NCI-H510A treated with DMSO at 0.1 percent for 48 hours (cell line): Measurements from ENCODE around the gene C6orf136.

Experiments used
- DNase-seq: peaks from one replicate; lab custom pipeline; 2025; lab: John Stamatoyannopoulos, UW

The C6orf136 gene

GRCh38 chr6:30615219-30615957, 31.5 kb upstream of the C6orf136 start:
- DNase-seq: peak; percentile 86

DNA sequence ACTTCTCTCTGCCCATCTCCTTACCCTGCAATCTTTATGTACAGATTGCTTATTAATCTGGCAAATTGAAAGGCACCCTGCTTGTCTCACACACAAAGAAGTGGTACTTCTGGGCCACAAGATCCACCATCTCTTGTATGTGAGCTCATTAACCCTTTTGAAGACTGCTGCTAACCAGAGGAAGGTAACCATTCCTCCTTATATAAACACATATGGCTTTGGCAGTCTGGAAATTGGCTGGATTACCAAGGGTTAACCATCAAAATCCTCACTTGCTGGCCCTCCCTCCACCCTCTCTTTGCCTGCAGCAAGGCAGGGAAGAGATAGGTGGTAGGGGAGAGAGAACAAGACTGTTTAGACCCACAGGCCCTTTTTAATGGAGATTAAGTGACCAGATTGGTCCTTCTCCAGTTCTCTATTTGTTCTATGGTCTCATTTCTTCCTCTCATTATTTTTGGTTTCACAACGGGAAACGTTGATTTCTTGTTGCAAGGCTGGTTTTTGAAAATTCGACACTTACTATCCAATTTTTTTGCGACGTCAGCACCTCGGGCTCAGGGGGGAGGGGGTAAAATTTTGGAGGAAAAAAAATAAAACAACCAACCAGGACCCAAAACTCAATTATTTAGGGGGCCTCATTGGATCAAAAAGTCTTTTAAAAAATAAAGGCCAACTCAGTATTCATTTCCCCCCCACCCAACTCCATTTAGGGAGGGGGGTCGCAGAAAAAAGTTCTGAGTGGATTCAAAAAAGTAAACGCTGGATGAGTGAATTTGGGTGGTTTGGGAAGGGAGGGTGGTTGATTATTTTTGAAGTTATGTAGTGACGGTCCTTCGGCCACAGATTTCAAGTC, 30.7 kb upstream of the C6orf136 start:
- DNase-seq: peak; percentile 66

DNA sequence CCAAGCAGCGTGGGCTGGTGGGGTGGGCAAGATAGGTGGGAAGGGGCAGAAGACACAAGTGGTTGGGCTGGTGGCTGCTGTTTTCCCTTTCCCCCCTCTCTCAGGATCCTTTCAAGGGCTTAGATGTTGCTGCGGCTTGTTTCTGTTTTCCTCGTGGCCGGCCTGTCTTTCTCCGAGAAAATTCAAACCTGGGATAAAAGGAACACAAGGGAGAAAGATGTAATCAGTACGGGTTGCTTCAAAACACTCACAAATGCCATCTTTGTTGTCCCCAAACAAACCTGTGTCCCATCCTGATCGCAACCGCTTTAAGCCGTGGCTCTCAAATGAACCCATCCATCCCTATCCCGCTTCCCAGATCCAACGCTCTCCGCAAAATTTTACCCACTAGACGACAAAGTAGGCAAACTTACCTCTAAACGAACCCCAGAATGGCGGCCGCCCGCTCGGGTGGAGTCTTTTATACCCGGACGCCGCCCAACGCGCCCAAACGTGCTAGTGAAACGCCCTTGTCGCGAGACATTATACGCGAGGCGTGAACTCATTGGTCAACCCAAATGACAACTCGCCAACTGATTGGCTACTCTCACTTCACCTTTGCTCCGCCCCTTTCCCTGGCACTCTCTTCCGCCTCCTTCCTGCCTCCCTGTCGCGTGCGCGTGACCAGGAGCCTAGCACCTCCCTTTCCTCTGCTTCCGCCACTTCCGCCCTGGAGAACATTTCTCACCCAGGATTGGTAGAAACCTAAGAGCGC, 29.9 kb upstream of the C6orf136 start, which contains the start of gene PPP1R10:
TSS of gene PPP1R10 (minus strand) at position 433 of the 754 bp plus-strand sequence. CDS start 7,299 bp downstream, outside the sequence.
- peak; percentile 99 for DNase-seq

- peak; percentile 99 for DNase-seq
These were observed 29.2 kb upstream of the C6orf136 start, which contains the start of gene MRPS18B for GRCh38 chr6:30617565-30618269. MRPS18B (plus strand) TSS chr6:30617840; CDS start chr6:30617866, 26 bp downstream.

DNA sequence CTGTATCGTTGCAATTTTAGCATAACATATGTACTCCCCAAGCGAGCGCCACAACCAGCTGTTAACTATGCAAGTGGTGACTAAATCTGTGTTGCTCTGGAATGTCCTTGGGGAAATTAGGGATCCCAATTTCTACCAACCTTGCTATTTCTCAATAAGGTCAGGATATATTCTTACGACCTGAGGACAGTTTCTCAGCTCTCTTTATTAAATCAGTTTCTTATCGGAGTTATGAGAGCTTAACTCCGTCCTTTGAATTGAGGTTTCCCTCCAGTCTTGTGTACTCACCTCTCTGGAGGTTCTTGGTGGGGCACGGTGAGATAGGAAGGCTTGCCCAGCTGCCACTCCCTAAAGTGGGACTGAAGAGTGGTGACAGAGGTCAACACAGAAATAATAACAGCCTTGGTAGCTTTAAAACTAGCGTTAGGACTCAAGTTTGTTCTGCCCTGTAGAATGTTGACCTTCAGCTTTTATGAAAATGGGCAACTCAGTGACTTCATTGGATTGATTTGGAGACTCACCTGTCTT, 28.6 kb upstream of the C6orf136 start:
- DNase-seq: no peak

DNA sequence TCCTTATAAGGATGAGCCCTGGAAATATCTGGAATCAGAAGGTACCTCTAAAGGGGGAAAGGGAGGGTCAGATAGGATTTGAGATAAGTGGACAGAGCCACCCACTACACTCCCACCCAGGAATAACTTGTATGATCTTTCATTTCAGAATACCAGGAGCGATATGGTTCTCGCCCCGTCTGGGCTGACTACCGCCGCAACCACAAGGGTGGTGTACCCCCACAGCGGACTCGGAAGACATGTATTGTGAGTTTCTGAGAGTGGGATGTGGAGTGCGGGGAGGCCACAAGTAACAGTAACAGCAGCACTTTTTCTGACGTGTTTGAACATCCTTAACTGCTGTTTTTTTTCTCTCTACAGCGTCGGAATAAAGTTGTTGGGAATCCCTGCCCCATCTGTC, 27.4 kb upstream of the C6orf136 start:
- DNase-seq: no peak

- no peak for DNase-seq
These were observed 21.4 kb upstream of the C6orf136 start for GRCh38 chr6:30625511-30625910.

DNA sequence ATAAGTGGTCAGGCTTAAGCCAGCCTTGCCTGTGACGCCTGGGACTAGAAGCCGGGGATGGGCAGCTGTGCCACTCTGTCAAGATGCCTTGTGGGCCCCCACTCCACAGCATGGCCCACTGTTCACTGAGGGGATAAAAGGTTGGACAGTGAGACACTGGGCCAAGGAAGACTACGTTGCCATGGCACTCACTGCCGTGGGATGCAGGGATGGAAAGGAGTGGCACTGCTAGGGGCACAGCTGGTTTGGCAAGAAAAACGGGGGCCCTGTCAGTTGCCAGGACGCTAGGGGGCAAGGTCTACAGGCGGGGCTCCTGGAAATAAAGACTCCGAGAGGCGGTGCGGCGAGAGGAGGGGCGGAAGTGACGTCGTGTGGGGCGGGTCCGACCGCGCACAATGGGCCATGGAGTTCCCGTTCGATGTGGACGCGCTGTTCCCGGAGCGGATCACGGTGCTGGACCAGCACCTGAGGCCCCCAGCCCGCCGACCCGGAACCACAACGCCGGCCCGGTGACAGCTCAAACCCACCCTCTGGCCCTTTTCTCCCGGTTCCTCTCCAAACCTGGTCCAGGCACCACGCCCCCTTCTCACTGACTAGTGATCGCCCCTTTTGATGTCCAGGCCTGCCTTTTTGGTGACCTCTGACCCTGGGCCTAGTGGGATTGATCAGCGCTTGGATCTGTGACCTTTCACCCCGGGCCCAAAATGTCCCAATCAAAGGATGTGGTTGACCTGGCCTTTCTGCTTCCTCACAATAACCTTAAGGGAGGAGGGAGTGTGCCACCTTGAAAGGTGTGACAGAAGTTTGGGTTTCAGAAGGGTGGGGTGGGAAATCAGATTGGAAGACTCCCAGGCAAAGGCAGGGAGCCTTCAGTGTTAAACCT, 20.2 kb upstream of the C6orf136 start, which contains the start of gene ATAT1:
TSS of gene ATAT1 (plus strand) at position 391 of the 883 bp plus-strand sequence.
- peak; percentile 78 for DNase-seq

DNA sequence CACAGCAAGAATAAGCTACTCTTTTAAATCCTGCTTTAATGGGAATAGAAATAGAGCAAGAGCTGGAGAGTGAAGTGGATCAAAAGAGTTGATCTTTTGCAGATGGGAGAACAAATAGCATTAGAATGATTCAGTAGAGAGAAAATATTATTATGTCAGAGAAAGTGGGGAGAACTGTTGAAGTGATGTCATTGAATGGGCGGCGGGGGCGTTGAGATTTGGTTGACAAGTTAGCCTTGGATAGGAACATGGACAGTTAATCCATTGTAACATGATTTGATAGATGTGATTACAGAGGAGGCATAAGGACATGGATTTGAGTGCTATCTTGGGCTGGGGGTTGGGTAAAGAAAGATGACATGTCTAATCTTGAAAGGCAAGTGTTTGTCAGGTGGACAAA, 11.1 kb upstream of the C6orf136 start:
- DNase-seq: no peak

GRCh38 chr6:30640481-30640880, 6.5 kb upstream of the C6orf136 start:
- DNase-seq: no peak

- no peak for DNase-seq
These were observed 5.9 kb upstream of the C6orf136 start for GRCh38 chr6:30641048-30641447.

DNA sequence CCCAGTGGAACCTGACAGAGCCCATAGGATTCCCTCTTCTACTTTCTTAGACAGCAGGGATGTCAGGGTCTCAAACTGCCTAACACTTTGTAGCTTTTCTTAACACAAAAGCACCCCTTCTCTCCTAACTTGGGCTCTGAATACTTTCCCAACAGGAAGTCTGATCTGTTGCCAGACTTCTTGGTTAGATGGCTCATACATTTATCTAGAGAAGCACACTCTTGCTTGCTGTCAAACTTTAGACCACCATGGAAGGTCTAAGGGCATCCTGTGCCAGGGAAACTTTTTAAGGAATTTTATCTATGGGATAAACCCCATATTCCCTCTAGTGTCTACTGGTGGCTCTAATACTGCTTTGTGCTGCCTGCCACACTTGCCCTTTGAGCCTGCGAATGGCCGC, 3.3 kb upstream of the C6orf136 start:
- DNase-seq: no peak

GRCh38 chr6:30644769-30645168, 2.2 kb upstream of the C6orf136 start:
- DNase-seq: no peak

DNA sequence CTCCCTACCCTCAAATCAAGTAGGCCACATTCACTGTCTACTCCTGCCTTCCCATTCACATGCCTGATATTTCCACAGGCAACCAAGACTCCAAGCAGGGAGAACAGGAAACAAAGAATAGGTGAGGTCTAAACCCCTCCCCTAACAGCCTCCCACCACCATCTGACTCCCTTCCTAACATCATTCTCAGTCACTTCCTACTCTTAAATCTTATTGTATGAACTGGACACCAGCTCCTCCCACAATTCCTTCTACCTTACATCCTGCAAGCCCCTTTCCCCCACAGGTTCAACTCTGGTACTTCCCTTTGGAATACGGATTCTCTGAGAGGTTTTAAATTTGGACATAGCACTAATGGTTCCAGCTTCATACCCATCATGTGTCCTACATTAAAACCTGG, 944 bp upstream of the C6orf136 start:
- DNase-seq: peak; percentile 20

DNA sequence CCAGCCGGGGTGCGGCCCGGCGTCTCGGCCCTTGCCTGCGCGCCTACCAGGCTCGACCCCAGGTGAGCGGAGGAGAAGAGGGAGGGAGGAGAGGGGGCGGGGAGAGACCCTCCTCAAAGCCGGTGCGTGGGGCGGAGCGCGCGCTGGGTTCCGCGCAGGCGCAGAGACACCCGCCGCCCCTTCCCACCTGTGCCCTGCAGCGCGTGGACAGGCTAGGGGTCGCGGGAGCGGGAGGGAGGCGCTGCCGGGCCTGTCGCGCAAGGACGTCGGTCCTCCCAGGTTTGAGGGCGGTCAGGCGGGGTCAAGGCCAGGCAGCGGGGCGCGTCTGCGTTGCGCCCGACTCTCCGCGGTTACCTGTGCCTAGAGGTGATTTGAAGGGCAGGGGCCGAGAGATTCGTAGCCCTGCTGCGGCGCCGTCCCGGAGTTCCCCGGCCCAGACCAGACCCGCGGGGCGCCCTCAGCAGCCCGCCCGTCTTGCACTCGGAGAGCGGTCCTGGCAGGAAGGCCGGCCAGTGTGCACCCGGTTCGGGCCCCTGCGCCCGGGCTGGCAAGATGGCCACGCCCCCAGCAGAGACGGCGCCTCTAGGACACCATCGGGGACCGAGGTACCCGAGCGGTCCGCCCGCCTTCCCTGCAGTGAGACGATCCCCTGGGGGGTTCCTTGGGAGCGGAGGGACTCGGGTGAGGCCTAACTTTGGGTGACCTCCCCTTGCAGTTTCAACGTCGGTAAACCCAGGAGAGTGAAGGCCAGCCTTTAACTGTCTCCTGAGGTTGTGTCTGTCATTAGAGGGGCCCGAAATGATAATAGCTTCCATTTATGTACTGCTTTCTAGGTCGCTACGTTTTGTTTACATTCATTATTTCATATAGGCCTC, 546 bp downstream of the C6orf136 start:
- DNase-seq: peak; percentile 87

GRCh38 chr6:30651143-30651542, 4.2 kb downstream of the C6orf136 start:
- DNase-seq: no peak

DNA sequence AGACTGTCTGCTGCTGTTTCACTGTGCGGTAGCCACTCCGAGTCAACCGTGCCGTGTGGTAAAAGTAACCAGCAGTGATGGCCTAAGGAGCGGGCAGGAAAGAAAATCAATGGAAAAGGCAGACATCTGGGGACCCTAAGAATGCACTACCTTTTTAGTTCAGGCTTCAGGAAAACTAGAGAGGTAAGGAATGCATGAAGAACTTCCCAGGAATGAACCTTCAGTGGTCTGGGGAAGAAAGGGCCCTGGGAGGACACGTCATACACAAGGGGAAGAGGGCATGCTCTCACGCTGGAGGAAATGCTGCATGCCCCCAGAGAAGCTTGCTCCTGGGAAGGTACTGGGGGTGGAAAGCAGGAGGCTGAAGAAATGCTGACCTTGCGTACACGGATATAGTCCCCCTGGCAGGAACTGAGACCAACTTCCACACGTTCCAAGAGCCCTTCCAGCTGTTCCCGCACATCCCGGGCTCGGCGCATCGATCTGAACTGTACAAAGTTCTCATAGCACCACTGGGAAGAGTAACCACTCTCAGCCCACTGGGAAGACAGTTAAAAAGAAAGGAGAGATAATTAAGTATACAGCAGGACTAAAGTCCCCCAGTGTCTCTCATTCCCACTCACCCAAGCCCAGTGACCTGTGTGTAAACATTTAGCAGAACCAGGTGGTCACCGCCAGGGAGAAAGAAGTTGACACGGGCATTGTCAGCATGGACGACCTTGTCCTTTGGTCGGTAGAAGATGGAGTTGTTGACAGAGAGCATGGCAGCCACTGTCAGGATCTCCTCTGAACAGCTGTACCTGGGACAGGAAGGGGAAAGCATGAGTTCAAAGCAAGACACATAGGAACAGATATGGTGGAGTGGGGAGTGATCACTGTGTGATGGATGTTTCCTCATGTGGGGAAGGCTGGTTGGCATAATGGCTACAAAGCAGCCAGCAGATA, 8.1 kb downstream of the C6orf136 start:
- DNase-seq: no peak

DNA sequence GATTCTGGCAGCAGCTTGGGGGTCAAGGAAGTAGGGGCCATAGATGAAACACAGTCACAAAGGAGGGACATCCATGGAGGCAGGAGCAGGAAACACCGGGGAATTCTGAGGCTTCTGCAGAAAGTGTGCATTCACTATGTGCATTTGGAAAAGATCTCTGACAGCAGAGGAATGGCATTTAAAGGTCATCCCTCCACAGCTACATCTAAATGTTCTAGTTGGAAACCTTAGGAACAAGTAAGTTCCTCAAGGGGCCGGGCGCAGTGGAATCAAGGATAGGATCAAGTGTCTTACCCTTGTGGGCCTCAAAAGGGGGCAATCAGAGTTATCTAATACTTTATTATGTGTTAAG, 8.8 kb downstream of the C6orf136 start:
- DNase-seq: no peak
